H9 (cell line): Measurements from ENCODE around the gene TTR. TPM values are rescaled to one million over a fixed set of nuclear protein-coding genes. Genes with fewer than 3 reads are reported as not detected.

Experiments
- DNase-seq: peaks from one replicate; pipeline ENCODE4 v3.0.0-alpha.2; 2017
- H2AFZ ChIP-seq: one replicate; pipeline ENCODE4 v1.6.1; 2013; ENCODE audit warnings: mild to moderate bottlenecking, low read length, control low read depth, moderate library complexity
- H2AK5ac ChIP-seq: 2 replicates; pipeline ENCODE4 v1.6.1; 2013; ENCODE audit warnings: low read length, control low read depth, mixed read lengths; ENCODE audit not compliant: insufficient read length
- H2BK120ac ChIP-seq: one replicate; pipeline ENCODE4 v1.6.1; 2013; ENCODE audit warnings: low read depth, mild to moderate bottlenecking, low read length, control low read depth, inconsistent platforms; ENCODE audit not compliant: poor library complexity, severe bottlenecking
- H2BK12ac ChIP-seq: 2 replicates; pipeline ENCODE4 v1.6.1; 2013; ENCODE audit warnings: low read length, control low read depth, mixed read lengths, low read depth; ENCODE audit not compliant: insufficient read length
- H2BK15ac ChIP-seq: 2 replicates; pipeline ENCODE4 v1.6.1; 2013; ENCODE audit warnings: low read depth, low read length, control low read depth
- H2BK20ac ChIP-seq: one replicate; pipeline ENCODE4 v1.6.1; 2013; ENCODE audit warnings: low read depth, mild to moderate bottlenecking, low read length, control low read depth, inconsistent platforms; ENCODE audit not compliant: poor library complexity, severe bottlenecking
- H2BK5ac ChIP-seq: 2 replicates; pipeline ENCODE4 v1.6.1; 2013; ENCODE audit warnings: low read length, control low read depth, mixed read lengths; ENCODE audit not compliant: insufficient read length
- H3K14ac ChIP-seq: 2 replicates; pipeline ENCODE4 v1.6.1; 2013; ENCODE audit warnings: low read length, control low read depth; ENCODE audit not compliant: insufficient read depth
- H3K18ac ChIP-seq: 2 replicates; pipeline ENCODE4 v1.6.1; 2013; ENCODE audit warnings: low read depth, mild to moderate bottlenecking, mixed read lengths, low read length, control low read depth; ENCODE audit not compliant: insufficient read length
- H3K23ac ChIP-seq: 2 replicates; pipeline ENCODE4 v1.6.1; 2013; ENCODE audit warnings: low read length, control low read depth, mixed read lengths, low read depth; ENCODE audit not compliant: insufficient read length
- H3K23me2 ChIP-seq: 2 replicates; pipeline ENCODE4 v1.6.1; 2013; ENCODE audit warnings: low read depth, mild to moderate bottlenecking, mixed read lengths, low read length, control low read depth; ENCODE audit not compliant: insufficient read length, poor library complexity, severe bottlenecking
- H3K27ac ChIP-seq: 2 replicates; pipeline ENCODE4 v1.5.1; 2013; ENCODE audit warnings: low read length, control low read depth, mixed read lengths, low read depth; ENCODE audit not compliant: insufficient read length
- H3K27me3 ChIP-seq: 2 replicates; pipeline ENCODE4 v1.6.1; 2013; ENCODE audit warnings: low read length, control low read depth, inconsistent platforms; ENCODE audit not compliant: insufficient read depth
- H3K4ac ChIP-seq: 2 replicates; pipeline ENCODE4 v1.6.1; 2013; ENCODE audit warnings: low read depth, mild to moderate bottlenecking, control low read depth, inconsistent platforms, low read length, moderate library complexity
- H3K4me1 ChIP-seq: 2 replicates; pipeline ENCODE4 v1.6.1; 2013; ENCODE audit warnings: low read length, control low read depth, inconsistent platforms; ENCODE audit not compliant: insufficient read depth
- H3K4me2 ChIP-seq: 2 replicates; pipeline ENCODE4 v1.6.1; 2013; ENCODE audit warnings: low read length, control low read depth, mixed read lengths; ENCODE audit not compliant: insufficient read length, insufficient read depth
- H3K56ac ChIP-seq: 2 replicates; pipeline ENCODE4 v1.6.1; 2013; ENCODE audit warnings: low read depth, mild to moderate bottlenecking, mixed read lengths, low read length, control low read depth; ENCODE audit not compliant: insufficient read length
- H3K79me1 ChIP-seq: 2 replicates; pipeline ENCODE4 v1.6.1; 2013; ENCODE audit warnings: low read depth, mild to moderate bottlenecking, moderate library complexity, low read length, control low read depth, inconsistent platforms; ENCODE audit not compliant: insufficient read depth, poor library complexity, severe bottlenecking
- H3K79me2 ChIP-seq: 2 replicates; pipeline ENCODE4 v1.6.1; 2013; ENCODE audit warnings: low read length, control low read depth, inconsistent platforms; ENCODE audit not compliant: insufficient read depth
- H3K9ac ChIP-seq: 2 replicates; pipeline ENCODE4 v1.6.1; 2013; ENCODE audit warnings: low read length, control low read depth, mixed read lengths; ENCODE audit not compliant: insufficient read length; ENCODE audit errors: extremely low read depth
- H3K9me3 ChIP-seq: one replicate; pipeline ENCODE4 v1.6.1; 2013; ENCODE audit warnings: low read depth, low read length, inconsistent platforms; ENCODE audit not compliant: control insufficient read depth
- H3T11ph ChIP-seq: one replicate; pipeline ENCODE4 v1.6.1; 2013; ENCODE audit warnings: mild to moderate bottlenecking, low read length, control low read depth, inconsistent platforms
- H4K20me1 ChIP-seq: one replicate; pipeline ENCODE4 v1.6.1; 2013; ENCODE audit not compliant: control insufficient read depth, insufficient read length, insufficient read depth
- H4K5ac ChIP-seq: 2 replicates; pipeline ENCODE4 v1.6.1; 2013; ENCODE audit warnings: low read depth, mild to moderate bottlenecking, mixed read lengths, low read length, control low read depth; ENCODE audit not compliant: insufficient read length
- H4K8ac ChIP-seq: replicated peaks from 2 replicates; pipeline ENCODE4 v1.6.1; 2013; ENCODE audit warnings: low read length, control low read depth, mixed read lengths, low read depth; ENCODE audit not compliant: insufficient read length
- H4K91ac ChIP-seq: 2 replicates; pipeline ENCODE4 v1.6.1; 2013; ENCODE audit warnings: low read depth, mild to moderate bottlenecking, moderate library complexity, mixed read lengths, low read length, control low read depth; ENCODE audit not compliant: insufficient read length
- H3K27ac Mint-ChIP-seq, 3 experiments: 2 replicates in 2 of 3; 3 replicates in 1 of 3; pipeline ENCODE4 v1.8.0; 2020 to 2021; ENCODE audit warnings: mixed read lengths in 3 of 3, mild to moderate bottlenecking in 1 of 3, moderate library complexity in 1 of 3
- H3K27me3 Mint-ChIP-seq: 2 replicates; pipeline ENCODE4 v1.8.0; 2021; ENCODE audit warnings: low read depth, mild to moderate bottlenecking, moderate library complexity, mixed read lengths
- H3K36me3 Mint-ChIP-seq, 3 experiments: 2 replicates in 2 of 3; 3 replicates in 1 of 3; pipeline ENCODE4 v1.8.0; 2020 to 2021; ENCODE audit warnings: low read depth in 3 of 3, mixed read lengths in 3 of 3; ENCODE audit not compliant: insufficient read depth in 1 of 3
- H3K4me1 Mint-ChIP-seq, 2 experiments: 2 replicates each; pipeline ENCODE4 v1.8.0; 2020; ENCODE audit warnings: mixed read lengths in 2 of 2
- H3K4me3 Mint-ChIP-seq, 2 experiments: 2 replicates in 1 of 2; 3 replicates in 1 of 2; pipeline ENCODE4 v1.8.0; 2020 to 2021; ENCODE audit warnings: mild to moderate bottlenecking in 2 of 2, mixed read lengths in 2 of 2, moderate library complexity in 1 of 2
- H3K9me3 Mint-ChIP-seq, 2 experiments: 2 replicates in 1 of 2; 3 replicates in 1 of 2; pipeline ENCODE4 v1.8.0; 2020; ENCODE audit warnings: mild to moderate bottlenecking in 2 of 2, mixed read lengths in 2 of 2, moderate library complexity in 1 of 2
- WGBS: extraction: QIAGEN DNeasy Blood & Tissue Kit; methylation state at CpG from one replicate; pipeline ENCODE4 v1.1.7; 2013; ENCODE audit warnings: missing lambda C conversion rate, low lambda C conversion rate, mixed read lengths; ENCODE audit not compliant: insufficient read length; ENCODE audit errors: extremely low coverage; 5-methylcytosine and 5-hydroxymethylcytosine counted together
- total RNA-seq: library from RNA; stranded (reverse); gene quantifications from 2 replicates; pipeline ENCODE4 v1.2.1, GENCODE V29; 2021
- TF ChIP-seq, protein P1 (sequence below): fragments of 200-600 bp; sonication (generic); conservative IDR thresholded peaks from 3 replicates; pipeline ENCODE4 v1.8.0; 2021; ENCODE audit warnings: antibody characterized with exemption, mild to moderate bottlenecking

The TTR gene
- total RNA-seq, 1 experiment from 2014 or later = not detected

DNA sequence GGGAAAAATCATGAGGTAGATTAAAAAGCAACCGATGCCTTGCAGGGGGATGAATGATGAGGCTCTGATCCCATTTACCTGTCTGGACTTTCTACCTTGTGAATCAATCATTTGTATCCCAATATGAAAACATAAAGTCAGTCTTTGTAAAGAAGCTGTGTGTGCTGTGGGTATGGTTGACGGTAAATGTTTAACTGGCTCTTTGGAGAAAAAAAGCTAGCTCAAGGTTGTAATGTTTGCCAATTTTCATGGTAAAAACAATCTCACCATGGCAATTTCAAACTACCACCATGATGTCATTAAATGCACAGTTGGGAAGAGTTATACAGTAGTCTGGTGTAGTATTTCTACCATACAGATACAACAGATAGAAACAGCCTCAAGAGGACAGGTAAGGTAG, 14.6 kb downstream of the TTR start:
- Mint-ChIP-seq H3K4me1 (peaks cover 13% of the 10 kb centered on the region in 2 experiments), H3K9me3 (no peaks in the 10 kb centered on the region)
- no peaks in the 10 kb centered on the region for H3K79me2 ChIP-seq

More for the DNA sequence above, 14.6 kb downstream of the TTR start:
- WGBS = no CpG with 5 or more reads among the region's 2 CpGs
- Mint-ChIP-seq H3K27ac (no peak overlapping the region), H3K36me3 (no peaks in the 10 kb centered on the region), H3K27me3 (no peaks in the 10 kb centered on the region; the same call in 1 of the 2 replicates), H3K4me3 (no peak overlapping the region)
- Histone ChIP-seq H3K23me2 (no peaks in the 10 kb centered on the region), H3K4ac (no peak overlapping the region), H3K27ac (no peak overlapping the region), H3K56ac (no peak overlapping the region), H3K27me3 (no peaks in the 10 kb centered on the region), H2AK5ac (no peak overlapping the region), H2BK15ac (no peak overlapping the region), H3K9me3 (no peaks in the 10 kb centered on the region), H4K5ac (no peak overlapping the region), H3K4me2 (no peak overlapping the region), H2BK12ac (no peak overlapping the region), H2AFZ (no peak overlapping the region), H3K4me1 (peaks cover 3% of the 10 kb centered on the region; the same call in 1 of the 2 replicates), H3T11ph (no peak overlapping the region), H3K14ac (no peak overlapping the region), H2BK120ac (no peak overlapping the region), H2BK20ac (no peak overlapping the region), H3K18ac (no peak overlapping the region), H4K20me1 (no peaks in the 10 kb centered on the region), H3K9ac (no peak overlapping the region), H2BK5ac (no peak overlapping the region), H4K91ac (no peak overlapping the region), H3K79me1 (no peaks in the 10 kb centered on the region), H4K8ac (no peak overlapping the region), H3K23ac (no peak overlapping the region)
- TF ChIP-seq, protein P1, sequence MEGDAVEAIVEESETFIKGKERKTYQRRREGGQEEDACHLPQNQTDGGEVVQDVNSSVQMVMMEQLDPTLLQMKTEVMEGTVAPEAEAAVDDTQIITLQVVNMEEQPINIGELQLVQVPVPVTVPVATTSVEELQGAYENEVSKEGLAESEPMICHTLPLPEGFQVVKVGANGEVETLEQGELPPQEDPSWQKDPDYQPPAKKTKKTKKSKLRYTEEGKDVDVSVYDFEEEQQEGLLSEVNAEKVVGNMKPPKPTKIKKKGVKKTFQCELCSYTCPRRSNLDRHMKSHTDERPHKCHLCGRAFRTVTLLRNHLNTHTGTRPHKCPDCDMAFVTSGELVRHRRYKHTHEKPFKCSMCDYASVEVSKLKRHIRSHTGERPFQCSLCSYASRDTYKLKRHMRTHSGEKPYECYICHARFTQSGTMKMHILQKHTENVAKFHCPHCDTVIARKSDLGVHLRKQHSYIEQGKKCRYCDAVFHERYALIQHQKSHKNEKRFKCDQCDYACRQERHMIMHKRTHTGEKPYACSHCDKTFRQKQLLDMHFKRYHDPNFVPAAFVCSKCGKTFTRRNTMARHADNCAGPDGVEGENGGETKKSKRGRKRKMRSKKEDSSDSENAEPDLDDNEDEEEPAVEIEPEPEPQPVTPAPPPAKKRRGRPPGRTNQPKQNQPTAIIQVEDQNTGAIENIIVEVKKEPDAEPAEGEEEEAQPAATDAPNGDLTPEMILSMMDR = no peak
- no peak for DNase-seq
